Colonic mucosa (tissue), 4 donors: ENCODE data around the gene KPTN. TPM values are rescaled to one million over a fixed set of nuclear protein-coding genes. Genes with fewer than 3 reads are reported as not detected.
A peak's percentile ranks its signal among the peaks of the same experiment; 100 is the strongest.

Experiments used
- DNase-seq: peaks from one replicate; pipeline ENCODE4 v3.0.0-alpha.2; 2020
- H3K27ac ChIP-seq: fragments of 200-600 bp; one replicate; pipeline ENCODE4 v1.8.0; 2021
- H3K27me3 ChIP-seq: fragments of 200-600 bp; one replicate; pipeline ENCODE4 v1.8.0; 2021
- H3K36me3 ChIP-seq: fragments of 200-600 bp; one replicate; pipeline ENCODE4 v1.8.0; 2021
- H3K4me1 ChIP-seq: fragments of 200-600 bp; one replicate; pipeline ENCODE4 v1.8.0; 2021; ENCODE audit warnings: mild to moderate bottlenecking
- H3K4me3 ChIP-seq: fragments of 200-600 bp; one replicate; pipeline ENCODE4 v1.8.0; 2021
- H3K9ac ChIP-seq, 2 donors: one replicate each; pipeline ENCODE4 v1.7.0; 2013; ENCODE audit warnings: control low read depth in 2 of 2, low read depth in 2 of 2, low read length in 2 of 2
- H3K9me3 ChIP-seq: fragments of 200-600 bp; one replicate; pipeline ENCODE4 v1.8.0; 2021
- CTCF ChIP-seq: fragments of 200-600 bp; IDR thresholded peaks from one replicate; pipeline ENCODE4 v1.8.0; 2022; ENCODE audit warnings: antibody characterized with exemption, mild to moderate bottlenecking
- intact Hi-C: fragments of 100-400 bp; cut with DNase I; formaldehyde crosslinking; loops from one replicate; pipeline ENCODE4 v1.14.1; 2022
- total RNA-seq, 2 donors: library from RNA; stranded (reverse); fragmentation: NEBNext Ultra II Directional in 1 of 2; extraction: Animal tissue kit (Norgen Biotek cat#: 25700) in 1 of 2; gene quantifications; one replicate each; pipeline ENCODE4 v1.2.1, GENCODE V29; 2021
- donor health status: healthy.
- donor health status: DM: no; HTN: no; CAD: no.
- donor health status: DM: no; HTN: no; CAD: no.

The KPTN gene
- total RNA-seq, 2 donors from 2014 or later, result 8.6 to 13.3 TPM

GRCh38 chr19:47511128-47511517 lies 27.1 kb upstream of the KPTN start:
- H3K36me3 ChIP-seq, result no peaks in the 10 kb centered on the region
- H3K4me1 ChIP-seq, result peaks cover 12% of the 10 kb centered on the region
- peak overlapping the region in 1 of 2 donors; percentile 100 for H3K9ac ChIP-seq
- no peaks in the 10 kb centered on the region for H3K9me3 ChIP-seq
- intact Hi-C loops, result loop anchor here (10.0 kb wide), 1 partner anchor 184 kb away; no protein-coding TSS in a partner anchor
- no peak for DNase-seq
- no peak for TF ChIP-seq CTCF
- H3K27ac ChIP-seq, result no peak overlapping the region
- no peaks in the 10 kb centered on the region for H3K27me3 ChIP-seq
- no peak overlapping the region for H3K4me3 ChIP-seq

GRCh38 chr19:47510516-47511127 lies 26.6 kb upstream of the KPTN start:
- peaks cover 12% of the 10 kb centered on the region for H3K4me1 ChIP-seq
- intact Hi-C loops, result loop anchor here (10.0 kb wide), 1 partner anchor 184 kb away; no protein-coding TSS in a partner anchor
- TF ChIP-seq CTCF, result no peak
- no peak for DNase-seq
- H3K27me3 ChIP-seq, result no peaks in the 10 kb centered on the region
- no peak overlapping the region for H3K4me3 ChIP-seq
- no peaks in the 10 kb centered on the region for H3K36me3 ChIP-seq
- peak overlapping the region in 1 of 2 donors; percentile 100 for H3K9ac ChIP-seq
- no peaks in the 10 kb centered on the region for H3K9me3 ChIP-seq
- no peak overlapping the region for H3K27ac ChIP-seq

- Histone ChIP-seq H3K9me3 (no peaks in the 10 kb centered on the region), H3K36me3 (no peaks in the 10 kb centered on the region), H3K27me3 (no peaks in the 10 kb centered on the region), H3K4me3 (no peak overlapping the region), H3K9ac (no peak overlapping the region), H3K27ac (no peak overlapping the region), H3K4me1 (peaks cover 12% of the 10 kb centered on the region)
- no peak for DNase-seq
- TF ChIP-seq CTCF, result no peak
- intact Hi-C loops, result loop anchor here (10.0 kb wide), 1 partner anchor 185 kb away; no protein-coding TSS in a partner anchor
Measured at GRCh38 chr19:47509973-47510372, 26.0 kb upstream of the KPTN start.

- no peak overlapping the region for H3K4me3 ChIP-seq
- DNase-seq, result no peak
- H3K27me3 ChIP-seq, result no peaks in the 10 kb centered on the region
- no peak overlapping the region for H3K9ac ChIP-seq
- no peaks in the 10 kb centered on the region for H3K9me3 ChIP-seq
- H3K36me3 ChIP-seq, result no peaks in the 10 kb centered on the region
- peaks cover 12% of the 10 kb centered on the region for H3K4me1 ChIP-seq
- intact Hi-C loops, result no loop called here
- no peak for TF ChIP-seq CTCF
- no peak overlapping the region for H3K27ac ChIP-seq
Measured at GRCh38 chr19:47509170-47509847, 25.3 kb upstream of the KPTN start.

GRCh38 chr19:47508721-47509120 lies 24.7 kb upstream of the KPTN start:
- no peaks in the 10 kb centered on the region for H3K9me3 ChIP-seq
- no peaks in the 10 kb centered on the region for H3K27me3 ChIP-seq
- H3K9ac ChIP-seq, result no peak overlapping the region
- no peak for TF ChIP-seq CTCF
- H3K4me1 ChIP-seq, result peaks cover 12% of the 10 kb centered on the region
- H3K36me3 ChIP-seq, result peaks cover 2% of the 10 kb centered on the region
- H3K27ac ChIP-seq, result no peak overlapping the region
- DNase-seq, result no peak
- intact Hi-C loops, result no loop called here
- no peak overlapping the region for H3K4me3 ChIP-seq
